Transverse colon (tissue), 4 donors: ENCODE data around the gene DOCK8.

Experiments
- EP300 ChIP-seq: sonication (generic); formaldehyde crosslinking; IDR thresholded peaks from one replicate; pipeline ENCODE4 v1.6.1; 2017; ENCODE audit warnings: antibody characterized with exemption, low read depth
- POLR2A ChIP-seq: fragments of 450-650 bp; IDR thresholded peaks from one replicate; pipeline ENCODE4 v1.6.1; 2016; ENCODE audit warnings: antibody characterized with exemption, mild to moderate bottlenecking, moderate library complexity
- POLR2AphosphoS5 ChIP-seq, 3 donors: sonication (generic); formaldehyde crosslinking; IDR thresholded peaks; one replicate each; pipeline ENCODE4 v1.6.1; 2016; ENCODE audit warnings: antibody characterized with exemption in 3 of 3
- TF ChIP-seq, protein P1 (sequence below), 5 experiments: fragments of 200-600 bp in 3 of 5; fragments of 450-650 bp in 2 of 5; sonication (generic) in 3 of 5; IDR thresholded peaks; 1 replicate in 2 of 5; 2 replicates in 3 of 5; pipeline ENCODE4 v1.5.1; 2016 to 2017; ENCODE audit warnings: antibody characterized with exemption in 5 of 5, inconsistent platforms in 3 of 5, mild to moderate bottlenecking in 2 of 5, moderate library complexity in 1 of 5

DNA sequence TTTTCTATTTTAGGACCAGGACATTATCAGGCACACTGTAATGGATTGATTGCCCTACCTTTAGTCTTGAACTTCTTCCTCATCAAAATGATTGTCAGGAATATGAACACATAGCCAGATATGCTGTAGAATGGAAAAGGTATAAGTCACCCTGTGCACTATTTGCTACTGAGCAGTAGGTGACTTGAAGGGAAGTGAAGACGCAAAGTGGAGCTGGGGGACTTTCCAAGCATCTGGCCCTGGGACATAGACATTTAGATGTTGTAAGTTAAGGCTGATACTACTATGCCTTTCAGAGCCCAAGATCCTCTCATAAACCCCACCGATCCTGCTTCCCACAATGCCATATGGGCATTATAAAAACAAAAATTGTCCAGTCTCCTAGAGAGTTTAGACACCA lies 174.5 kb downstream of the DOCK8 start:
- TF ChIP-seq, protein P1, sequence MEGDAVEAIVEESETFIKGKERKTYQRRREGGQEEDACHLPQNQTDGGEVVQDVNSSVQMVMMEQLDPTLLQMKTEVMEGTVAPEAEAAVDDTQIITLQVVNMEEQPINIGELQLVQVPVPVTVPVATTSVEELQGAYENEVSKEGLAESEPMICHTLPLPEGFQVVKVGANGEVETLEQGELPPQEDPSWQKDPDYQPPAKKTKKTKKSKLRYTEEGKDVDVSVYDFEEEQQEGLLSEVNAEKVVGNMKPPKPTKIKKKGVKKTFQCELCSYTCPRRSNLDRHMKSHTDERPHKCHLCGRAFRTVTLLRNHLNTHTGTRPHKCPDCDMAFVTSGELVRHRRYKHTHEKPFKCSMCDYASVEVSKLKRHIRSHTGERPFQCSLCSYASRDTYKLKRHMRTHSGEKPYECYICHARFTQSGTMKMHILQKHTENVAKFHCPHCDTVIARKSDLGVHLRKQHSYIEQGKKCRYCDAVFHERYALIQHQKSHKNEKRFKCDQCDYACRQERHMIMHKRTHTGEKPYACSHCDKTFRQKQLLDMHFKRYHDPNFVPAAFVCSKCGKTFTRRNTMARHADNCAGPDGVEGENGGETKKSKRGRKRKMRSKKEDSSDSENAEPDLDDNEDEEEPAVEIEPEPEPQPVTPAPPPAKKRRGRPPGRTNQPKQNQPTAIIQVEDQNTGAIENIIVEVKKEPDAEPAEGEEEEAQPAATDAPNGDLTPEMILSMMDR (IDR thresholded peaks at IDR 0.05) = no peak
- no peak for TF ChIP-seq POLR2AphosphoS5 (IDR thresholded peaks at IDR 0.05)
- TF ChIP-seq POLR2A = no peak
- TF ChIP-seq EP300 = no peak
